ENCODE measurements around the gene PES1. TPM values are rescaled to one million over a fixed set of nuclear protein-coding genes. Genes with fewer than 3 reads are reported as not detected.

PES1 gene
- total RNA-seq, 4 donors from 2014 or later, result 26.0 to 69.5 (median 36.4) TPM

- TF ChIP-seq CTCF (IDR thresholded peaks at IDR 0.05; ENCODE audit: low read depth), result no peak
Measured at GRCh38 chr22:30634471-30635233, 42.9 kb upstream of the PES1 start.

GRCh38 chr22:30628491-30628890, 36.8 kb upstream of the PES1 start:
- no peak for TF ChIP-seq CTCF (IDR thresholded peaks at IDR 0.05; ENCODE audit: low read depth)

- TF ChIP-seq CTCF (IDR thresholded peaks at IDR 0.05; ENCODE audit: low read depth), result no peak
Measured at GRCh38 chr22:30627471-30627870, 35.8 kb upstream of the PES1 start.

- TF ChIP-seq CTCF (IDR thresholded peaks at IDR 0.05; ENCODE audit: low read depth), result no peak
Measured at GRCh38 chr22:30626413-30626812, 34.7 kb upstream of the PES1 start.

GRCh38 chr22:30617819-30618218, 26.1 kb upstream of the PES1 start:
- TF ChIP-seq CTCF (IDR thresholded peaks at IDR 0.05; ENCODE audit: low read depth), result no peak

- TF ChIP-seq CTCF (IDR thresholded peaks at IDR 0.05; ENCODE audit: low read depth), result no peak
Measured at GRCh38 chr22:30615543-30615954, 23.8 kb upstream of the PES1 start.

GRCh38 chr22:30614879-30615278, 23.2 kb upstream of the PES1 start:
- TF ChIP-seq CTCF (IDR thresholded peaks at IDR 0.05; ENCODE audit: low read depth), result no peak

All from subcutaneous adipose tissue (tissue), 4 donors.